ENCODE measurements around the gene PIP5K1A. TPM values are rescaled to one million over a fixed set of nuclear protein-coding genes. Genes with fewer than 3 reads are reported as not detected.

The PIP5K1A gene
- total RNA-seq, 1 donor from 2014 or later = 80.3 TPM

GRCh38 chr1:151158751-151159251 lies 39.6 kb upstream of the PIP5K1A start:
- H3K4me1 ChIP-seq = peaks cover 9% of the 10 kb centered on the region
- intact Hi-C loops (cut with DNase I) = loop anchor here (5.0 kb wide), 2 partner anchors 56 to 132 kb away; no protein-coding TSS in a partner anchor
- no peak overlapping the region for H3K4me3 ChIP-seq
- no peak for DNase-seq (ENCODE audit: extremely low spot score in 2 of 2)
- H3K27ac ChIP-seq = no peak overlapping the region
- no peaks in the 10 kb centered on the region for H3K27me3 ChIP-seq
- TF ChIP-seq CTCF (IDR thresholded peaks at IDR 0.05) (no peak), POLR2A (IDR thresholded peaks at IDR 0.05) (no peak), POLR2AphosphoS5 (IDR thresholded peaks at IDR 0.05; ENCODE audit: insufficient read depth in 1 of 2, low read depth in 1 of 2) (no peak)
- peaks cover 0 to 42% of the 10 kb centered on the region in 2 donors for H3K36me3 ChIP-seq
- no peaks in the 10 kb centered on the region for H3K9me3 ChIP-seq

- intact Hi-C loops (cut with DNase I) = loop anchor here (5.0 kb wide), 2 partner anchors 57 to 132 kb away; no protein-coding TSS in a partner anchor
- no peaks in the 10 kb centered on the region for H3K27me3 ChIP-seq
- H3K36me3 ChIP-seq = peaks cover 0 to 42% of the 10 kb centered on the region in 2 donors
- DNase-seq (ENCODE audit: extremely low spot score in 2 of 2) = no peak
- no peak for TF ChIP-seq CTCF (IDR thresholded peaks at IDR 0.05)
- TF ChIP-seq POLR2AphosphoS5 (IDR thresholded peaks at IDR 0.05; ENCODE audit: insufficient read depth in 1 of 2, low read depth in 1 of 2) = no peak
- TF ChIP-seq POLR2A (IDR thresholded peaks at IDR 0.05) = no peak
- peaks cover 14% of the 10 kb centered on the region for H3K4me1 ChIP-seq
- no peak overlapping the region for H3K4me3 ChIP-seq
- H3K9me3 ChIP-seq = no peaks in the 10 kb centered on the region
- no peak overlapping the region for H3K27ac ChIP-seq
These were observed 39.0 kb upstream of the PIP5K1A start for GRCh38 chr1:151159373-151159772.

GRCh38 chr1:151164732-151165280 lies 33.5 kb upstream of the PIP5K1A start:
- Histone ChIP-seq H3K9me3 (no peaks in the 10 kb centered on the region), H3K27me3 (no peaks in the 10 kb centered on the region), H3K4me3 (peak overlapping the region; percentile 72 to 82), H3K36me3 (peaks cover 0 to 36% of the 10 kb centered on the region in 2 donors), H3K4me1 (peaks cover 38% of the 10 kb centered on the region), H3K27ac (peak overlapping the region; percentile 88)
- DNase-seq (ENCODE audit: extremely low spot score in 2 of 2) = no peak
- no peak for TF ChIP-seq CTCF (IDR thresholded peaks at IDR 0.05)
- no peak for TF ChIP-seq POLR2AphosphoS5 (IDR thresholded peaks at IDR 0.05; ENCODE audit: insufficient read depth in 1 of 2, low read depth in 1 of 2)
- TF ChIP-seq POLR2A (IDR thresholded peaks at IDR 0.05) = no peak
- intact Hi-C loops (cut with DNase I) = no loop called here

- Histone ChIP-seq H3K27me3 (no peaks in the 10 kb centered on the region), H3K4me1 (peaks cover 38% of the 10 kb centered on the region), H3K9me3 (no peaks in the 10 kb centered on the region), H3K36me3 (peaks cover 0 to 35% of the 10 kb centered on the region in 2 donors), H3K4me3 (peak overlapping the region; percentile 72 to 82), H3K27ac (peak overlapping the region; percentile 88)
- intact Hi-C loops (cut with DNase I) = no loop called here
- TF ChIP-seq POLR2A (IDR thresholded peaks at IDR 0.05) = no peak
- no peak for TF ChIP-seq POLR2AphosphoS5 (IDR thresholded peaks at IDR 0.05; ENCODE audit: insufficient read depth in 1 of 2, low read depth in 1 of 2)
- no peak for TF ChIP-seq CTCF (IDR thresholded peaks at IDR 0.05)
- peak in 1 of 2 donors; percentile 92 for DNase-seq (ENCODE audit: extremely low spot score in 2 of 2)
These were observed 33.0 kb upstream of the PIP5K1A start for GRCh38 chr1:151165281-151165737.

Measured in vagina (tissue), 2 donors.